Middle frontal gyrus (tissue), 1 donor: ENCODE measurements around the gene PRSS27.
"Not testable (repeated sequence)": the region's sequence is repeated elsewhere in the genome, so short reads cannot be mapped to it uniquely, and the experiment has no call there.

Source experiments
- DNase-seq: peaks from one replicate; pipeline ENCODE4 v3.0.0-alpha.2; 2015; ENCODE audit warnings: low spot score; ENCODE audit errors: extremely low spot score

The PRSS27 gene

DNA sequence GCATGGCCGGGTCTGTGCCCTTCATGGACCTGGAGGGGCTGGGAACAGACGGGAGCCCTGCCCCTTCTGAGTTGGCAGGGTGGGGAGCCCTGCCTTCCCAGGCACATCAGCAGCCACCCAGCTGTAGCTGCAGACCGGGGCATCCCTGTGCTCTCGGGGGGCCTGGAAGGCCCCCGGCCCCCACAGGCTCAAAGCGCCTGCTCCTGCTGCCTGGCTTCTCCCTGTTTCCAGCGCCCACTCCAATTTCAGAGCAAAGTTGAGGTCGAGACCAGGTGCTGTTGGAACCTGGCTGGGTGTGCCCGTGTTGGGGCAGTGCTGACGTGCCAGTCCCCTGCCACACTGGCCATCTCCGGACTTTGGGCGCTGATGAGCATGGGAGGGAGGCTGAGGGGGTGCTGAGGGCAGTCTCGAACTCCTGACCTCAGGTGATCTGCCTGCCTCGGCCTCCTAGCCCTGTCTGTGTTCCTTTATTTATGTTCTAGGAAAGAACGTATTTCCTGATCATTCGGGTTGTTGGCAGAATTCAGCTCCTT, 4.9 kb upstream of the PRSS27 start:
- no peak for DNase-seq

- no peak for DNase-seq
These were observed 4.2 kb upstream of the PRSS27 start for GRCh38 chr16:2724088-2724676.

- not testable (repeated sequence) for DNase-seq
These were observed 1.7 kb upstream of the PRSS27 start for GRCh38 chr16:2721634-2722173.

GRCh38 chr16:2720719-2721633, 952 bp upstream of the PRSS27 start:
- DNase-seq, result peak; percentile 13

- no peak for DNase-seq
These were observed 528 bp downstream of the PRSS27 start for GRCh38 chr16:2719328-2720063.

- no peak for DNase-seq
These were observed 2.4 kb downstream of the PRSS27 start for GRCh38 chr16:2717383-2718263.

DNA sequence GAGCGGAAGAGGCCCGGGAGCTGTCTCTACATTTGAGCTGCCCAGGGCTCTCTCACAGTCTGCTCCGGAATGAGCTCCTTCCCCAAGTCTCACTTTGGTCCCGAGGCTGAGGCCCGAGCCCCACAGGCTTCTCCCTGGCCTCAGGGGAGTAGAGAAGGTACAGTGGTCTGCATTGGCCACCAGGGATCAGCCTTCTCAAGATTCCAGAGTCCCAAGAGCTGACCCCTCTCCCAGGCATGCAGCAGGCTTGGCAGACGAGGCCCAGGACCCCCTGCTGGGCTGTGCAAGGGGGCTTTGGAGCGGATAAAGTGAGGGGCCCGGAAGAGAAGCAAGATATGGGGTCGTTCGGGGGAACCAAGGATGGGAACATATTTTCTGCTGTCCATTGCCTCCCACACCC, 3.1 kb downstream of the PRSS27 start:
- DNase-seq, result no peak

GRCh38 chr16:2715966-2716885, 3.8 kb downstream of the PRSS27 start:
- no peak for DNase-seq

- no peak for DNase-seq
These were observed 4.5 kb downstream of the PRSS27 start for GRCh38 chr16:2715519-2715918.

- DNase-seq, result no peak
These were observed 5.0 kb downstream of the PRSS27 start for GRCh38 chr16:2715064-2715463.

GRCh38 chr16:2713985-2714774, 5.8 kb downstream of the PRSS27 start:
- no peak for DNase-seq

- no peak for DNase-seq
These were observed 6.5 kb downstream of the PRSS27 start for GRCh38 chr16:2713523-2713922.

DNA sequence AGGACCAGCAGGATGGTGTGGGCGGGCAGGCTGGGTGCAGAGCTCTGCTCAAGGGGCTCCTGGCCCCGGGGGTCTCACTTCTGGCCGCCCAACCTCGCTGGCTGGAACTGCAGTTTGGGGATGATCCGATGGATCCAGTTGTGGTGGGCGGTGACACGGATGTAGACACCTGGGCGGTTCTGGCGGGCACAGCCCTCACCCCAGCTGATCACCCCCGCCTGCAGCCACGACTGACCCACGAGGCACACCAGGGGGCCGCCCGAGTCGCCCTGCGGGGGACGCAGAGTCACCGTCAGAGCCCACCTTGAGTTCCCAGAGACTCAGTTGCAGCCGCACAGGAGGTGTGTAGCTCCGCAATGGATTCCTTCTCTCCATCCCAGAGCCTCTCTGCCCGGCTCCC, 7.5 kb downstream of the PRSS27 start:
- DNase-seq, result no peak

DNA sequence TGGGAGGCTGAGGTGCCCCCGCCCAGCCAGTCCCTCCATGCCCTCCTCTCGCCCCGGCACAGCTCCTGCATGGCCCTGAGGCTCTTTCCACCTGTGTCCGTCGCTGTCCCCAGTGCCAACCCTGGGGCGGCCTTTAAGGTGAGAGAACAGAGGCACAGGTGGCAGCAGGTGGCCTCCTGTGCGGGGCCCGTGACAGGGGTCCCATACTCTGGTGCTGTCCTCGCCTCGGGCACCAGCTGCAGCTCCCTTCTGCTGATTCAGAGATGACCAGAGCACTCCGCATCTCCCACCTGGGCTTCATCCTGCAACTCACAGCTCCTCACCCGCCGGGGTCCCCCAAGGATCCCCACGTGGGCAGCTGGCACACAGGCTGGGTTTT, 8.0 kb downstream of the PRSS27 start:
- no peak for DNase-seq

GRCh38 chr16:2711370-2712062, 8.5 kb downstream of the PRSS27 start:
- DNase-seq, result no peak

DNA sequence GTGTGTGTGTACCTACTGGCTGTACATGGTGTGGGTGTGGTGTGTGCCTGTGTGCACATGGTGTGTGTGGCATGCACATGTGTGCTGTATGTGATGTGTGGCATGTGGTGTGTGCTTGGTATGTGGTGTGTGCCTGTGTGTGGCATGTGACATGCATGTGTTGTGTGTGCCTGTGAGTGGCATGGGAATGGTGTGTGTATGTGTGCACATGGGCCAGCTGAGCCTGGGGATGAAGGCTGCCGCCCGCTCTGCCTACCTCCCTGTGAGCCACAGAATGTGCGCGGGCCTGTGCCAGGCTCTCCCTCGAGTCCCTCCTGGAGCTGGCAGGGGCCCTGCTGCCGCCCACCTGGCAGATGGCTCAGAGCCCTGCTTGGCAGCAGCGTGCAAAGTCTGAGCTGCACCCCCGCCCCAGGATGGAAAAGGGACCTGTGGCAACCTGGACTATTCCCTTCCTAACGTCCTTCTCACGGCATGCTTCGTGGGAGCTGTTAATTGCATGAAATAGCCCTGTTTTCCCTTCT, 9.3 kb downstream of the PRSS27 start:
- DNase-seq, result peak; percentile 60

DNA sequence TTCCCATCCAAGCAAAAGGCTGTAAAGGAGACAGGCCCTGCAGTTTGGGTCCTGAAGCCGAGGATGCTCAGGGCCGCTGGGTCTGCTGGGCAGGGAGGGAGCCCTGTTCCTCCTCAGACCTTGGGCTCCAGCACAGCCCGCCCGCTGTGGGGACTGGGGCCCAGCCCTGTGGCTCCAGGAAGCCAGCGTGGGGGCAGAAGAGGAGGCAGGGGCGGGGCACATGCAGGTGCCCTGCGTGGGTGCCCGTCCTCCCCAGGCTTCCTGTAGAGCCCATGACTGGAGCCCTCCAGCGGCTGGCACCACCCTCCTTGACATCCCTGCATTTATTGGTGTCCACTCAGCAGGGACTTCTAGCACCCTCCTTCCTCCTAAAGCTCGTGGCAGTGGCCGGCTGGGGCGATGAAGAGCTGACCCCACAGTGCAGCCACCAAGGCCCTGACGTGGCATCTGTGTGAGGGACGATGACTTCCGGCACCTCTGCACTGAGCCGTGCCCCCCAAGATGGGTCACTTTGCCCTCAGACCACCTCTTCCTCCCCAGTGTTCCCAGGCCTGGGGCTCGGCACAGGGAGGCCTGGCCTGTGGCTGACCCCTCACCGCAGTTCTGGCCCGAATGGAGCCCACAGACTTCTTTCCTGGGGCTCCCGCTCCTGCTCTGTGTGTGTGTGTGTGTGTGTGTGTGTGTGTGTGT, 9.9 kb downstream of the PRSS27 start:
- no peak for DNase-seq
